Caco-2 (cell line): ENCODE measurements around the gene MFRP. TPM values are rescaled to one million over a fixed set of nuclear protein-coding genes. Genes with fewer than 3 reads are reported as not detected.

Source experiments
- BruUV-seq: library from RNA; stranded (reverse); fragments of 400-500 nt; replicated peaks from 2 replicates; lab custom pipeline; 2021; lab: Mats Ljungman, UMichigan
- CTCF ChIA-PET: fragments of 300-600 bp; sonication (Branson Sonifier 250); formaldehyde crosslinking; loops from one replicate; lab custom pipeline; 2022; ENCODE audit warnings: antibody characterized with exemption; lab: Charles Lee
- POLR2A ChIA-PET: fragments of 300-600 bp; sonication (Branson Sonifier 250); formaldehyde crosslinking; loops from one replicate; lab custom pipeline; 2022; ENCODE audit warnings: antibody characterized with exemption; lab: Charles Lee
- DNase-seq, 2 experiments: peaks; one replicate each; pipeline versions ENCODE4 v3.0.0 to v3.0.0-alpha.2; 2020 to 2022
- H3K27me3 ChIP-seq: replicated peaks from 2 replicates; pipeline ENCODE4 v1.6.0; 2011; ENCODE audit warnings: low read length; ENCODE audit not compliant: control insufficient read depth, insufficient read depth
- H3K36me3 ChIP-seq: 2 replicates; pipeline ENCODE4 v1.5.1; 2011; ENCODE audit warnings: low read length; ENCODE audit not compliant: control insufficient read depth, insufficient read depth
- H3K4me1 ChIP-seq: fragments of 250-450 bp; sonication (Bioruptor Pico); 2 replicates; pipeline ENCODE4 v1.5.1; 2020; ENCODE audit warnings: mild to moderate bottlenecking
- H3K4me3 ChIP-seq: 2 replicates; pipeline ENCODE4 v1.5.1; 2011; ENCODE audit warnings: low read depth, mild to moderate bottlenecking, control low read depth, low read length
- H3K9me3 ChIP-seq: fragments of 250-450 bp; sonication (Bioruptor Pico); 2 replicates; pipeline ENCODE4 v1.5.1; 2020; ENCODE audit warnings: mild to moderate bottlenecking, moderate library complexity
- H3K27ac Mint-ChIP-seq: one replicate; pipeline ENCODE4 v1.8.0; 2022; ENCODE audit warnings: mixed read lengths; ENCODE audit not compliant: unreplicated experiment
- H3K27me3 Mint-ChIP-seq: one replicate; pipeline ENCODE4 v1.8.0; 2022; ENCODE audit warnings: mixed read lengths; ENCODE audit not compliant: insufficient read depth, unreplicated experiment
- H3K36me3 Mint-ChIP-seq: one replicate; pipeline ENCODE4 v1.8.0; 2022; ENCODE audit warnings: mild to moderate bottlenecking, mixed read lengths; ENCODE audit not compliant: insufficient read depth, unreplicated experiment
- H3K4me1 Mint-ChIP-seq: one replicate; pipeline ENCODE4 v1.8.0; 2022; ENCODE audit warnings: low read depth, mixed read lengths; ENCODE audit not compliant: unreplicated experiment
- H3K4me3 Mint-ChIP-seq: one replicate; pipeline ENCODE4 v1.8.0; 2022; ENCODE audit warnings: mild to moderate bottlenecking, moderate library complexity, mixed read lengths; ENCODE audit not compliant: unreplicated experiment
- H3K9me3 Mint-ChIP-seq: one replicate; pipeline ENCODE4 v1.8.0; 2022; ENCODE audit warnings: mixed read lengths; ENCODE audit not compliant: unreplicated experiment
- CTCF ChIP-seq, 2 experiments: fragments of 200-600 bp in 1 of 2; IDR thresholded peaks; 1 replicate in 1 of 2; 2 replicates in 1 of 2; pipeline versions ENCODE4 v1.5.1 to v1.8.0; 2011 to 2022; ENCODE audit warnings: antibody characterized with exemption in 1 of 2, control low read depth in 1 of 2, inconsistent platforms in 1 of 2, low read depth in 1 of 2, low read length in 1 of 2, mild to moderate bottlenecking in 1 of 2, moderate library complexity in 1 of 2; ENCODE audit not compliant: insufficient read depth in 1 of 2, severe bottlenecking in 1 of 2, unreplicated experiment in 1 of 2
- intact Hi-C: fragments of 100-400 bp; cut with micrococcal nuclease; formaldehyde crosslinking; loops from one replicate; pipeline ENCODE4 v1.10.0; 2022; ENCODE audit not compliant: unreplicated experiment
- total RNA-seq: library from RNA; stranded (reverse); gene quantifications from 2 replicates; pipeline ENCODE4 v1.2.3, GENCODE V29; 2022

The MFRP gene
- total RNA-seq, 1 experiment from 2014 or later: not detected

DNA sequence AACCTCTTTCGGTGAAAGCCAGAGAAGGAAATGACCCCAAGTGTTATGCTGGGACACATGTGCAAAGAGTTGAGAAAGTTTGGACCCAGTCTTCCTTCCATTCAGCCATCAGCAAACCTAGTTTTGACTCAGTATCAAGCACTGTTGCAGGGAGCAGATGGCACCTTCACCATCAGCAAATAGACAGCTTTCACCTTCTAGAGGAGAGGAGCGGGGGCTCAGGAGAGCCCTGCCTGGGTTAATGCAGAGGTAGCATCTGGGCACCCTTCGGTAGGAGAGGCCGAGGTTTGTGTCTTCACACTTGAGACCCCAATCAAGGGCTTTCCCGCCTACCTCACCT, 16.2 kb upstream of the MFRP start:
- Mint-ChIP-seq H3K27ac (peak overlapping the region; percentile 97), H3K9me3 (no peaks in the 10 kb centered on the region), H3K27me3 (no peaks in the 10 kb centered on the region), H3K4me1 (peaks cover 56% of the 10 kb centered on the region), H3K36me3 (peaks cover 18% of the 10 kb centered on the region), H3K4me3 (peak overlapping the region; percentile 77)
- ChIA-PET POLR2A (no interaction called here), CTCF (interaction anchor here (0.6 to 3.4 kb wide), 6 partner anchors 12 to 1529 kb away, joined by 3 to 91 read pairs (median 6); partner anchors contain the start of gene C1QTNF5)
- H3K4me3 ChIP-seq: no peak overlapping the region
- H3K4me1 ChIP-seq: peaks cover 62% of the 10 kb centered on the region
- no peaks in the 10 kb centered on the region for H3K9me3 ChIP-seq
- no TSS peak for BruUV-seq
- peaks cover 6% of the 10 kb centered on the region; the same call in 1 of the 2 replicates for H3K36me3 ChIP-seq
- no peak for TF ChIP-seq CTCF (IDR thresholded peaks at IDR 0.05; ENCODE audit: insufficient read depth in 1 of 2, low read depth in 1 of 2, low read length in 1 of 2, severe bottlenecking in 1 of 2, unreplicated experiment in 1 of 2)
- no peaks in the 10 kb centered on the region for H3K27me3 ChIP-seq
- DNase-seq: no peak
- intact Hi-C loops: no loop called here

DNA sequence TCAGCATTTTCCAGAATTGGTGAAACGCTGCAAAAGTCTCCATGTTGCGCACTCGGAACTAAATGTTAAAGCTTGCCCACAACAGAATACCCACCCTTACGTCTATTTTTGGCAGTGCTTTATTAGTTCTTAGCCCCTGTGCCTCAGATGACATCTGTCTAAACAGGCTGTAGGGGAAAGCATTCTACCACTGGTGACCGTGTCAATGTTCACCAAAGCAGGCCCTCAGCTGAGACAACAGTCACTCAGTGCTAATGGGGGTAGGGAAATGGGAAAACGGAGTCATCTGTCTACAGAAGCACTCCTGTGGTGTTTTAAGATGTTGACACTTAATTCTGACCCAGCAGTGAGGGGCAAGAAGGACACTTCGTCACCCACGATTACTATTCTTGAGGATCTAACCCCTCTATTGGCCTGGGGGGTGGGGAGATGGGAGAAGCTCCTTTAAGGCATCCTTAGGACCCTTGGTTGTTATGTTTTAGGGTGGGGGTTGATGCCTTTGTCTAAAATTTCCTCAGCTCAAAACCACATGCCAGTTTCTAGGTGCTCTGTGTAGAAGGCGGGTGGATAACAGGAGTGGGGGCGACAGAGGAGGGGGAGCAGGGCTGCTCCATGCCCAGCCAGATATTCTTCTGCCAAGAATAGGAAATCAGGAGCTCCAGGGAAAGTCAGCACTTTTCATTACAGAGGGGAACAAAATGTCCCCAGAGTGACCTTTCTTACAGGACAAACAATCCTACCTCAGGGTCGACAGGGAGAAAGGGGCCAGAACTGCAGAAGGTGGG, 15.6 kb upstream of the MFRP start:
- no peak for TF ChIP-seq CTCF (IDR thresholded peaks at IDR 0.05; ENCODE audit: insufficient read depth in 1 of 2, low read depth in 1 of 2, low read length in 1 of 2, severe bottlenecking in 1 of 2, unreplicated experiment in 1 of 2)
- Histone ChIP-seq H3K27me3 (no peaks in the 10 kb centered on the region), H3K36me3 (peaks cover 6% of the 10 kb centered on the region; the same call in 1 of the 2 replicates), H3K4me1 (peaks cover 56% of the 10 kb centered on the region), H3K9me3 (no peaks in the 10 kb centered on the region), H3K4me3 (no peak overlapping the region)
- Mint-ChIP-seq H3K27me3 (no peaks in the 10 kb centered on the region), H3K4me1 (peaks cover 51% of the 10 kb centered on the region), H3K4me3 (peak overlapping the region; percentile 77), H3K9me3 (no peaks in the 10 kb centered on the region), H3K36me3 (peaks cover 18% of the 10 kb centered on the region), H3K27ac (peak overlapping the region; percentile 97)
- BruUV-seq: TSS peak; percentile 45
- intact Hi-C loops: loop anchor here (1.0 kb wide), 3 partner anchors 19 to 28 kb away; partner anchors contain the start of genes RNF26 and USP2
- ChIA-PET POLR2A (interaction anchor here (1.0 to 1.9 kb wide), 6 partner anchors 8 to 241 kb away, joined by 3 to 15 read pairs (median 6); partner anchors contain the start of genes HINFP, RNF26 and USP2), CTCF (interaction anchor here (0.6 to 3.4 kb wide), 13 partner anchors 9 to 1529 kb away, joined by 3 to 91 read pairs (median 4); partner anchors contain the start of genes C1QTNF5 and USP2)
- DNase-seq: no peak

DNA sequence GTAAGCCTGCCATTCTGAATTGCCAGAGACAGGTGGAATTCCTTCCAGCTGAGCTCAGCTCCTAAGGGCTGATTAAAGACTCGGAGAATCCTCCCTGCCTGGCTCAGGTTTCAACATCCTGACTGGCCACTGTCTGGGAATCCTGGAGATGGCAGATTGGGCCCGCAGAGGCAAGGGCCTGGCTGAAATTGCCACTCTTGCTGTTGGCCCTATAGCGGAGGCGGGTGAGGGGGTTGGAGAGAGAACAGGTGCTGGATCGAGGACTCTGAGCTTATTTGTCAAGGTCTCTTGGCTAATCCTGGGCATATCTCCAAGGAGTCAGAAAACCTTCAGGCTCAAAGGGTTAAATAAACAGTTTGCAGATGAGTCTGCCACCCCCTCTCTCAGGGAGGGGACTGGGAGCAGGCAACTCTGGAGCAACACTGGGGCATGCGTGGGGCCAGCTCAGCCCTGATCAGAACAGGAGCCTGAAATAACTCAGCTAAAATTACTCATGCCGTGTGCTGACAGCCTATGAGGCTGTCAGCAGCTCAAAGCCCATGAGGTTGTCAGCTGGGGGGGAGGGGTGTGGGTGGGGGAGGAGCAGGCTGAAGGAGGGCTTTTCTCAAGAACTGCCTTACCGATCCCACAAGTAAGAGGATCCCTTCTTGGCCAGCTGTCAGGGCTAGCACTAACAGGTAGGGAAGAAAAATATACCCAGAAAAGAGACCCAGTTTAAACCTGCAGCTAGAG, 14.7 kb upstream of the MFRP start:
- H3K36me3 Mint-ChIP-seq: peaks cover 26% of the 10 kb centered on the region
- H3K27me3 ChIP-seq: no peaks in the 10 kb centered on the region
- H3K4me1 Mint-ChIP-seq: peaks cover 42% of the 10 kb centered on the region
- H3K27ac Mint-ChIP-seq: peak overlapping the region; percentile 97
- intact Hi-C loops: loop anchor here (1.0 kb wide), 3 partner anchors 20 to 27 kb away; partner anchors contain the start of genes RNF26 and USP2
- no peaks in the 10 kb centered on the region for H3K9me3 ChIP-seq
- peak overlapping the region; percentile 77 for H3K4me3 Mint-ChIP-seq
- H3K36me3 ChIP-seq: peaks cover 6% of the 10 kb centered on the region; the same call in 1 of the 2 replicates
- no peak for TF ChIP-seq CTCF (IDR thresholded peaks at IDR 0.05; ENCODE audit: insufficient read depth in 1 of 2, low read depth in 1 of 2, low read length in 1 of 2, severe bottlenecking in 1 of 2, unreplicated experiment in 1 of 2)
- ChIA-PET CTCF (interaction anchor here (0.5 to 3.4 kb wide), 22 partner anchors 9 to 680 kb away, joined by 3 to 91 read pairs (median 4); partner anchors contain the start of genes ABCG4, C1QTNF5, RNF26 and USP2), POLR2A (interaction anchor here (0.6 to 1.9 kb wide), 12 partner anchors 9 to 555 kb away, joined by 3 to 15 read pairs (median 4); partner anchors contain the start of genes HINFP, RNF26 and USP2)
- peaks cover 47% of the 10 kb centered on the region for H3K4me1 ChIP-seq
- H3K9me3 Mint-ChIP-seq: no peaks in the 10 kb centered on the region
- BruUV-seq: no TSS peak
- no peak overlapping the region for H3K4me3 ChIP-seq
- peak; percentile 90 to 91 for DNase-seq
- no peaks in the 10 kb centered on the region for H3K27me3 Mint-ChIP-seq
